Measurements from ENCODE around the gene ANG.
"Not testable (repeated sequence)": the region's sequence is repeated elsewhere in the genome, so short reads cannot be mapped to it uniquely, and the experiment has no call there.

The ANG gene

DNA sequence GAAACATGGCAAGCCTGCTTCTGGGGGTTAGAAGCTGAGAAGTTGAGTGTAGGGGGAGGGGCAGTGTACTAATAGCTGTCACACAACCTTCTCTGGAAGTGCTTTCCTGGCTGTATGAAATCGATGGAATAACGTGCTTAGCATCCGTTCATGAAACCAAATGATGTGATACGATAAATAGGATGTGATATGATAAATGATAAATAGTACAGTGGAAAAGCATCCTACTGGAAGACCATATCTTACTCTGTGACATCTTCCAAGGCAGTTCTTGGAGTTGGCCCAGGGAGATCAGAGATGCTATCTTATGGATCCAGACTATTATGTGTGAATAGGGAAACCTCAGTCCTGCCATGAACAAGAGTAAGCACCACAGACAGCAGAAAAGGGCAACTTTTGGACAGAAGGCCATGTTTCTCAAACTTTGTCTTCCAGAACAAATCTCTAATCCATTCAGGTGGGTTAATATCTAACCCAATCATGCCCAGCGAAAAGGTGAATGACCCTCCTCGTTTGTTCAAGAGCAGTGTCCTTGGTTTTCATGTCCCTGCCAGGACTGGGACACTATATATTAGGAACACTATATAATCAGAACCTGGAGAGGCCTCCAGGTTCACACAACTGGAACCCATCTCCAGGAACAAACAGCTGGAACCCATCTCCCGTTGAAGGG is at the start of gene ANG:
Gene ANG, plus strand, starts transcription at position 598 of the 673 bp plus-strand sequence. CDS start 4,801 bp downstream, outside the sequence.
- no peak for ATAC-seq

DNA sequence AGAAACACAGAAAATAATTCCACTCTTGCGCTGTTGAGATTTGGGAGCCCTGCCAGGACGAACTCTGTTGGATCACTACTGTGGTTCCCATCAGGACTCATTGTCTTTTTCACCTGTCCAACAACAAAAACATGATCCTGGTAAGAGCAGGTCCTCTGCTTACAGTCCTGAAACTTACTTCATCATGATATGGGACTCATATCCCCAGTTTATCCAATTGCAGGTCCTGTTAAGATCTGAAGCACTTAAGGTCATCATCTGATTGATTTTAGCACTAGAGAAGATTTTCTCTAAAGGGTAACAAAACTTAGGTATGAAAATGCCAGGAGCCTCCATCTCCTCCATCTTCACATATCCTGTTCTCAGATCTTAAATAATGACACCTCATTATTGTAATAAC is 47.0 kb upstream of the ANG start, which contains the start of gene OR6S1:
Gene OR6S1, minus strand, starts transcription at position 101 of the 400 bp plus-strand sequence. Its CDS starts 0 bp downstream, at position 101.
- no peak for ATAC-seq

DNA sequence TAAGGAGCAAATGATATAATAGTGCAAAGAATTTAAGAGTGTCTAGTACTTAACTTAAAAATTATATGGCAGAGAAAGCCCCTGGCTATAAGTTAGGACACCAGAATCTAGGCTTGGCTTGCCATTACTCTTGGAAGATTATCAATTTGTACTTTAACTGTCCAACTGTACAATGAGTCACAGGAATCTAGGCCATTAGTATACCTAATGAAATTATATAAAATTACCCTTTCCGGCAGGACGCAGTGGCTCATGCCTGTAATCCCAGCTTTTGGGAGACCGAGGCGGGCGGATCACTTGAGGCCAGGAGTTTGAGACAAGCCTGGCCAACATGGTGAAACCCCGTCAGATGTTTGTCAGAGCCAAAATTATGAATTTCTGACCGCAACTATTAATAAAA is 46.4 kb upstream of the ANG start:
- ATAC-seq, result no peak

DNA sequence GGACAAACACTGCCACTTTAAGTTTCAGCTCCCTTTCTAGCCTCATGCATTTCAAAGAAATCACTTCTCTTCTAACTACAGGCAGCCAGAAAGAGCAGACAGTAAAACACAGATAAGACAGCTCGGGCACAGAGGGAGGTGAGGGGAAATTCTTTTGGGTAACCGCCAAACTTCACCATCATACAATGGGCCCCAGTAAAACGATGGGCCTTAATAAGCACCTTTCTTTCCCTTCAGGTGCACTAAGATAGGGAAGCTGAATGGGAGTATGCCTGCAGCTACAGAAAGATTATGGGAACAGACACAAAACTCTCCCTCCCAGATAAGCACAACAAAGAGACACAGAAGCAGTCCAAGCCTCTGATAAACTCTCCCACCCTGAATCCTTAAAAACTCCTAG is 45.8 kb upstream of the ANG start:
- ATAC-seq, result not testable (repeated sequence)

DNA sequence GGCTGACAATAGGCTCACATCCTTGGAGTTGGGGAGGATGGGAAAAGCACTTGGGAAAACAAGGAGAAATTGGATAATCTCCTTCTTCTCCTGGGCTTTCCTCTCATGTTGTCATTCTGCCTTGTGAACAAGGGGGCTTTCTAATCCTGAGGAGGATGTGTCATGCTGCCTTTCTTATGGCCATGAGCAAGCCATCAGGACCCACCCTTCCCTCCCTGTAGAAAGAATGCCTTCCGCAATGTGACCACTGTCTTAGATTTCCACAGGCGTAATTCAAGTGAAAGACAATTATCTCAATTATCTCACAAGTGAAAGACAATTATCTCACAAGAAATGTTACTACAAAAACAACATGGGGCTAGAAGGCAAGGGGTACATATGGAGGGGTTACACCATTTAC is 44.0 kb upstream of the ANG start:
- no peak for ATAC-seq

DNA sequence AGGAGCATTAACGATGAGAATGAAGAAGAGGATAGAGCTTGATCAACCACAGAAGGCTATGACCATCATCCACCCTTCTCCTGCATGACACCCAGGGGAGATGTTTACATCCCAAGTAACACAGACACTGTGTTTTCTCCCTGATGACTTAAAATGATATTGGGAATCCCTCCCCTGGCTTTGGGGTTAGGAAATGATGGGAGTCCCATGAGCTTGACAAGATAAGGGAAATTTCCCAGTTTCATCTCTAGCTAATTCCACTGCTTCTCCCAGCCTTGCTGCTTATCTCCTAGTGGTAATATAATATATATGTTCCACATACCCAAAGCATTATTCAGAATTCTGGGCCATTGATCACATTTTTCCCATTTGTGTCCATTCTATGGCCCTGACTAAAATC is 43.1 kb upstream of the ANG start:
- ATAC-seq, result no peak

DNA sequence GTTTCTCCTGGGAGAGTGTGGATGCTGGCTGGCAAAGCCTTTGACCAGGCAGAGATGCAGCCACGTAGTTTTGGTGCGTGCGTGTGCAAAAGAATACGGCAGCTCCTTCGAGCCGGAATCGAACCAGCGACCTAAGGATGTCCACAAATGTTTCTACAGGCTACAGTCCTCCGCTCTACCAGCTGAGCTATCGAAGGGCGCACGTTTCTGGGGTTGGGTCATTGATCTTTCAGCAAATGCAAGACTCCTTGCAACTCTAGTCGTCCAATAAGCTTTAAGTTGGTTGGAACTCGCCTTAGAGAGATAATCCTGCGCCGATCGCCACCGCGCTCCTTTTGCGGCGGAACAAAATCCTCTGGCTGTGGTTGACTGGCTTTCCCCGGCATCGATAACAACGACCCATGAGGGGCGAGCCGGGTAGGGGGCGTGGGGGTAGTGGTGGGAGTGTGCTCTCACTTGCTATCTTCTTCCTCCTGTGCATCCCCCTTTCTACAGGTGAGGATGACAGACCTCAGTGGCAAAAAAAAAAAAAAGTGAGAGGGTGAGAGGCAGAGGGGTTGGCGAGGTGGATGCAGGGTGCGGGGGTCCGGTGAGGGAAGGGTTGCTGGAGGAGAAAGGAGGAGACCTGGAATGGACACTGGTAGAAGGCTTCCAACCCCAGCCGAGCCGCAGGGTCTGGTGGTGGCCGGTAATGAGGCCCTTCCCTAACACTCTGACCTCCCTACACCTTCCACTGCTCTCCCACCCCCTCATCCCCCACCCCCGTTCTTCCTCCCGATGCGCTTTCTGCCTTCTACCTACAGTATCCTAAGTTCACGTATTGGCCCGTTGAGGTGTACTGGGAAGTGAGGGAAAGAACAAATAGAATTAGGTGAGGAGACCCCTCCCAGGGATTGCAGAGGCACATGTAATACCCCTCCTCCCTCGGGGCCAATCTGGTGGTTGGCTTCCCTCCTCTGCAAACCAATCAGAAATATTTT is 35.3 kb upstream of the ANG start:
- ATAC-seq, result peak; percentile 62 to 73

DNA sequence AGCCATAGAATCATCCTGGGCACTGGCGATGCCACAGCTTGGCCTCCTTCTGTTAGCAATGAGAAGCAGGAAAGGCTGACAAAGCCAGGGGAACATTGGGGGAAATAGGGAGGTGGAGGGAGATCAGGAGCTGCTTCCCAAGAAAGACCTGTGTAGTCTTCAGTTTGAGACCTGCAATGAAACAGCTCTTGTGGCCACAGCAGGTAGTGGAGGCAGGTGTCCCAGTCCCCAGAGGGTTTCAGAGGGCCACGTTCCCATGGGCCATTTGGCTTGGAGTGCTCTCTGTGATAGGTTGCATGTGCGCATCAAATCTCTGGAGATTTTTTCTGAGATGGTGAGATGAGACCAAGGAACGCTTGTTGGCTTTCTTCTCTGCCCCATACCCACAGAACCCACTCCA is 32.7 kb upstream of the ANG start:
- ATAC-seq, result no peak

DNA sequence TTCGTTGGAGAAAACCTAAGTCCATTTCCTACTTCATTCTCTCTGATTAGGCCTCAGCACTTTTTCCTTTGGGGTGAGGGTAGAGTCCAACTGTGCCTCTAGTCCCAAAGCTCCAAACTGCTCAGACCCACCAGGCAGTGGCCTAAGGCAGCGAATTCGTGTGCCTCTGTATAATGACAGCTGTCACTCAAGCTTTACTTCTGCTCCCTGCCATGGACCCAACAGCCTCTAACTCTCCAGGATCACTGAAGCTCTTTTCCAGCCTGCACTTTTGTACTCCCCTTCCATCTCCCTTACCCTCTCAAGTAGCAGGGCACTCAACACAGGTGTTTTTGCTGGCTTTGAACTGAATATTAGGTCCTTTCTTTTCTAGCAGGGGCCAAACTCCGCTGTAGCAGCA is 32.3 kb upstream of the ANG start:
- no peak for ATAC-seq

DNA sequence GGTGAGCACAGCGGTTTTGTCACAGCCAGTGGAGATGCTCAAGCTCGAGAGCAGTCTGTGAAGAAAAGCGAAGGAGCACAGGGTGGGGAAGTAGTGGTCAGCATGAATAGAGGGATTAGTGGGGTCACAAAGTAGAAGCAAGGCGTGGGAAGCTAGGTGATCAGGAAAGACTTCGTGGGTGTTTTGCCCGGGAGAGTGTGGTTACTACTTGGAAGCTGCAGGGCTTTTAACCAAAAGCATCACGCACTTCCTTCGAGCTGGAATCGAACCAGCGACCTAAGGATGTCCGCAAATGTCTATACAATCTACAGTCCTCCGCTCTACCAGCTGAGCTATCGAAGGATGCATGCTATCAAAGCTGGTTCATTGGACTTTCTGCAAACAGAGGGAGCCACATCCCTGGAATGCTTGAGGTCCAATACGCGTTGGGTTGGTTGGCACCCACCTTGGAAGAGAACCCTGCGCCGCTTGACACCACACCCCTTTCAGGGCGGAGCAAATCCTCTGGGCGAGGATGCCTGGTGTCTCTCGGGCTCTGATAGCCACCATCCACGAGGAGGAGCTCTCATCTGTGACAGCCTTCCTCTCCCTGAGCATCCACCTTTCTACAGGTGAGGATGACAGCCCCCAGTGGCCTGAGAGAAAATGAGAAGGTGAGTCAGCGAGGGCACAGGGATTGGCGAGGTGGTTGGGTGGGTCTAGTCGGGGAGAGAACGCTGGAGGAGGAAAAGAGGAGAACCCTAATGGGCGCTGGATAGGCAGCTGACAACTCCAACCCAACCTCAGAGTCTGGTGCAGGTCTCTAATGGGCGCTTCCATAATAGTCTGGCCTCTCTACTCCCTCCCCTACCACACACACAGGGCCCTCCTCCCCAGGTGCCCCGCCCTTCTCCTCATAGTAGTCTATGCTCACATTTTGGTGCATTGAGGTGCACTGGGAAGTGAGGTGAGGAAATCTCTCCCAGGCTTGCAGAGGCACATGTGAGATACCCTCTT is 31.1 kb upstream of the ANG start:
- ATAC-seq, result peak; percentile 40 to 42

DNA sequence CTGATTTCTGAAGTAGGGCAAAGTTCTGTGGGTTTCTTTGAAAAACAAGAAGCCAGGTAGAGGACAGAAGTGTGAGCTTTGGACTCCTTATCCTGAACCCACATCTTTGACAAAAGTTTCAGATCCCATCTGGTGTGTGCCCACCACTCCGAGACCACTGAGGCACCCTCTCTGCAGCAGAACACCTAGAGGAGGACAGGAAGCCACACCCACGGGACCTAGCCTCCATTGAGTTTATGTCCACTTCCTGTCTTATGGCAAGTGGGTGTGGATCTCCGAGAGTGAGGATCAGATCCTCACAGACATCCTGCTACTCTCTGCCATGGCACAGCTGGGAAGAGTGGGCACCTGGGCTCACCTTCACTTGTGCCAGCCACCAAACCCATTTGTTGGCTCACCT is 30.3 kb upstream of the ANG start:
- ATAC-seq, result no peak

DNA sequence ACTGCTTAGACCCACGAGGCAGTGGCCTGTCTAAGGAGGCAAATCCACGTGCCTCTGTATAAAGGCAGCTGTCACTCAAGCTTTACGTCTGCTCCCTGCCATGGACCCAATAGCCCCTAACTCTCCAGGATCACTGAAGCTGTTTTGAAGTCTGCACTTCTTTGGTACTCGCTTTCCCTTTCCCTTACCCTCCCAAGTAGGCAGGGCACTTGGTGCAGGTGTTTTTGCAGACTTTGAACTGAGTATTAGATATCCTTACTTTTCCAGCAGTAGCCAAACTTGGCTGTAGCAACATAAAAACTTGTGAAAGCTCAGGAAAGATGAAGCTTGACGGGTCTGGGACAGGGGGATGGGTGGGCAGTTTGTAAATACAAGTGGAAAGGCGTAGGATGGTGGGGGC is 29.2 kb upstream of the ANG start:
- ATAC-seq, result no peak

DNA sequence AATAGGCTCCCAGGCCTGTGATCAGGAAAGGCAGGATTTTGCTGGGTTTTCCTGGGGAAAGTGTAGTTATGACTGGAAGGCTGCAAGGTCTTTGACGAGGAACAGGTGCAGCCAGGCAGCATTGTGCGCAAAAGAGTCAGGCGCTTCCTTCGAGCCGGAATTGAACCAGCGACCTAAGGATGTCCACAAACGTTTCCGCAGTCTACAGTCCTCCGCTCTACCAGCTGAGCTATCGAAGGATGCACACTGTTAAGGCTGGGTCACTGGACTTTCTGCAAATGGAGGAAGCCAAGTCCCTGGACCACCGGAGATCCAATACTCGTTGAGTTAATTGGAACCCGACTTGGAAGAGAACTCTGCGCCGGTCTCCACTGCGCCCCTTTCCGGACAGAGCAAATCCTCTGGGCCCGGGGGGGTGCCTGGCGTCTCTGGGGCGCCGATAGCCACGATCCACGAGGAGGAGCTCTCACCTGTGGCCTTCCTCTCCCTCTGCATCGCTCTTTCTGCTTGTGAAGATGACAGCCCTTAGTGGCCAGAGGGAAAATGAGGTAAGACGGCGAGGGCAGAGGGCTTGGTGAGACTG is 28.7 kb upstream of the ANG start:
- no peak for ATAC-seq

DNA sequence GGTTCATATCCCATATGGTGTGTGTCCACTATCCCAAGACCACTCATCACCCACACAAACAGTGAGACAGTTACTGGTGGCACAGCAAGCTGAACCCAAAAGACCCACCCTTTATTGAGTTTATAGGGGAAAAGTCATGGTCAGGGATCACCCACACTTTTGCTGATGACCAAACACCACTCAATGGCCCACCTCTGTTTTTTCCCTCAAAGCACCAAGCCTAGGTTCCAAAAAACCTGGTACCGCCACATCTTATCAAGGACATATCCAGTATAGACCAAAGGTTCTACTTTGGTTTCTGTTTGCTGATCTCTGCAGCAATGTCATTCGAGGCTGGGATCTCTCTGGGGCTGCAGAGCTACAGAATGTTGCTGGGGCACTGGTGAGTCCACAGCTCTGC is 27.4 kb upstream of the ANG start:
- ATAC-seq, result no peak

DNA sequence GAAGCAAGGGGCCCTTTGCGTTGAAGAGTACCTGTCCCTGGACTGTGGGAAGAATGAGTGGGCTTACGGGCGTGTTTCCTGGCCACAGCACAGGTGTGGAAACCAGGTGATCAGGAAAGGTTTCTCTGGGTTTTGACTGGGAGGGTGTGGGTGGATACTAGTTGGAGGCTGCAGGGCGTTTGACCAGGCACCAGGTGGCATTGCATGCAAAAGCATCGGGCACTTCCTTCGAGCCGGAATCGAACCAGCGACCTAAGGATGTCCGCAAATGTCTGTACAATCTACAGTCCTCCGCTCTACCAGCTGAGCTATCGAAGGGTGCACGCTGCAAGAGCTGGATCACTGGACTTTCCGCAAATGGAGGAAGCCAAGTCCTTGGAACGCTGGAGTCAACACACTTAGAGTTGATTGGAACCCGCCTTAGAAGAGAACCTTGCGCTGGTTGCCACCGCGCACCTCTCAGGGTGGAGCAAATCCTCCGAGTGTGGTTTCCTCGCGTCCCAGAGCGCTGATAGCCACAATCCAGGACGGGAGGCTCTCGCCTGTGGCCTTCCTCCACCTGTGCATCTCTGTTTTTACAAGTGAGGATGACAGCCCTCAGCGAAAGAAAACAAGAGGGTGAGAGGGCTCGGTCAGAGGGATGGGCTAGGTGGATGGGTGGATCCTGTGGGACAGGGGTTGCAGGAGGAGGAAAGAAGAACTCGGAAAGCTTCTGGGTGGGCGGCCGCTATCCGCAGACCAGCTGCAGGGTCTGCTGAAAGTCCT is 25.4 kb upstream of the ANG start:
- ATAC-seq, result peak; percentile 81 to 85

DNA sequence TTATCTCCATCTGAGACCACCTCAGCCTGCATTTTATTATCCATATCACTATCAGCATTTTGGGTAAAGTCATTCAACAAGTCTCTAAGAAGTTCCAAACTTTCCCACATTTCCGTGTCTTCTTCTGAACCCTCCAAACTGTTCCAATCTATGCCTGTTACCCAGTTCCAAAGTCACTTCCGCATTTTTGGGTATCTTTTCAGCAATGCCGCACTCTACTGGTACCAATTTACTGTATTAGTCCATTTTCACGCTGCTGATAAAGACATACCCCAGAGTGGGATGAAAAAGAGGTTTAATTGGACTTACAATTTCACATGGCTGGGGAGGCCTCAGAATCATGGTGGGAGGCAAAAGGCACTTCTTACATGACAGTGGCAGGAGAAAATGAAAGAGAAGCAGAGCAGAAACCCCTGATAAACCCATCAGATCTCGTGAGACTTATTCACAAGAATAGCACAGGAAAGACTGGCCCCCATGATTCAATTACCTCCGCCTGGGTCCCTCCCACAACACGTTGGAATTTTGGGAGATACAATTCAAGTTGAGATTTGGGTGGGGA is 22.1 kb upstream of the ANG start:
- not testable (repeated sequence) for ATAC-seq

DNA sequence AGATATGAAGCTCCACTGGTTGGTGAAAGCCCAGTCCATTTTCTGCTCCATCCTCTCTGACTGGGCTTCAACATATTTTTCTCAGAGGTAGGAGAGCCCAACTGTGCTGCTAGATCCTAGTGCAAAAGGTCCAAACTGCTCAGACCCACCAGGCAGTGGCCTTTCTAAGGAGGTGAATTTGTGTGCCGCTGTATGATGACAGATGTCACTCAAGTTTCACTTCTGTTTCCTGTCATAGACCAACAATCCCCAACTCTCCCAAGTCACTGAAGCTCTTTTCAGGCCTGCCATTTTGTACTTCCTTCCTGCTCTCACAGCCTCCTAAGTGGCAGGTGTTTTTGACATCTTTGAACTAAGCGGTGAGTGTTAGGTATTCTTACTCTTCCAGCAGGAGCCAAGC is 20.6 kb upstream of the ANG start:
- peak; percentile 57 to 59 for ATAC-seq

DNA sequence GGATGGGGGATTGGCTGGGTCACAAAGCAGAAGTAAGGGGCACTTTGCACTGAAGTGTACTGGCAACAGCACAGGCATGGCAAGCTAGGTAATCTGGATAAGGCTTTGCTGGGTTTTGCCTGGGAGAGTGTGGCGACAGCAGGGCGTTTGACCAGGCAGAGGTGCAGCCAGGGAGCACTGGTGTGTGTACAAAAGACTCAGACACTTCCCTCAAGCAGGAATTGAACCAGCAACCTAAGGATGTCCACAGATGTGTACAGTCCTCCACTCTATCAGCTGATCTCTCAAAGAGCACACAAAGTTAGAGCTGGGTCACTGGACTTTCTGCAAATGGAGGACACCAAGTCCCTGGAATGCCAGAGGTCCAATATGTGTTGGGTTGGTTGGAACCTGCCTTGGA is 19.6 kb upstream of the ANG start:
- ATAC-seq, result no peak

DNA sequence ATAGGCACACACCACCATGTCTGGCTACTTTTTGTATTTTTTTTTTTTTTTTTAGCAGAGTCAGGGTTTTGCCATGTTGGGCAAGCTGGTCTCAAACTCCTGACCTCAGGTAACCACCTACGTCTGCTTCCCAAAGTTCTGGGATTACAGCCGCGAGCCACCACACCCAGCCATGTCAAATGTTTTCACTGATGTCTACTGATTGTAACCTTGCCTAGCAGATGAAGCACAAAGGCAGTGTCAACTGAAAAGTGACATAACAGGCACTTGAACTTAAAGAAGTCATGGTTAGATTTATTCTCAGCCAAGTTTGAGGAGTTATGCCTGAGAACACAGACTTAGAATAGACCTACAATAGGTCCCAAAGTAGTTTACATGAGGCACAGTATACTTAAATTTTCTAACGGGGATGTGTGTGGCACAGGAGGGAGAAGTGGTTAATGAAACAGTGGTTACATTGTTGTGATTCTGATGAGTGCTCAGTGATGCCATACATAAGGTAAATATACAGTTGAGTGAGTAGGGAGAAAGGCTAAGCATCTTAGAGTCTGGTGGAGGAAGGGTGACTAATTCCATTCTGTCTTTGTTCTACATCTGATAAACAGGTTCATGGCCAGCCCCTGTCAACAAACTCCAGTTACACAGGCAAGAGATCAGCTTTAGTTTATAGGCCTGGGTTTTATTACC is 16.8 kb upstream of the ANG start:
- no peak for ATAC-seq

DNA sequence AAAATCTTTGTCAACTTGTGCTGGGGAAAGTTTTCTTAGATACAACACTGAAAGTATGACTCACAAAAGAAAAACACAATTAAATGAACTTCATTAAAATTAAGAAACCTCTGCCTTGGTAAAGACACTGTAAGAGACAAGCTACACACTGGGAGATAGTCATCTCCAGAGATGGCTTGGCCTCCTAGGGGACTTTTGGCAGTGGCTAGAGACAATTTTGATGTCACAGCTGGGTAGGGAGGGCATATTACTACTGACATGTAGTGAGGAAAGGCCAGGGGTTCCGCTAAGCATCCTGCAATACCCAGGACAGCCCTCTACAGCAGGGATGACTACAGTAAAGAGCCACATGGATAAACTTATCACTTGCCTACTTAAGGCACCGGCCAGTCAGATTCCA is 12.9 kb upstream of the ANG start:
- ATAC-seq, result peak; percentile 58 to 69
